Measurements from ENCODE around the gene KRTAP4-7.

DNA sequence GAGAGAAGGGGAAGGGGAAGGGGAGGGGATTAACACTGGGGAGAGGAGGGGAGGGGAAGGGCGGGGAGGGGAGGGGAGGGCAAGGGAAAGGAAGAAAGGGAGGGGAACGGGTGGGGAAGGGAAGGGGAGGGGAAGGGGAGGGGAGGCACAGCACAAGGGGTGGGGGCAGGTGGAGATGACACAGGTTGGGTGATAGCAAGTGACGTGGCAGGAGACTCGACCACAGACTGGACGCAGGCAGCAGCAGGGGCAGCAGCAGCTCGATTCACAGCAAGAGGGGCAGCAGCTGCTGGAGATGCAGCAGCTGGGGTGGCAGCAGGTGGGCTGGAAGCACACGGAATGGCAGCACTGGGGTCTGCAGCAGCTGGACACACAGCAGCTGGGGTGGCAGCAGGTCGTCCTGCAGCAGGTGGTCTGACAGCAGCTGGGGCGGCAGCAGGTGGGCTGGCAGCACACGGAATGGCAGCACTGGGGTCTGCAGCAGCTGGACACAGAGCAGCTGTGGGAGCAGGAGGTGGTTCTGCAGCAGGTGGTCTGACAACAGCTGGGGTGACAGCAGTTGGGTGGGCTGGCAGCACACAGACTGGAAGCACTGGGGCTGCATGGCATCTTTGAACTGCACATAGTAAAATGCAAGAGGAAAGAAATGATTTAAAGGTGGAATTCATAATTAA is 17.8 kb downstream of the KRTAP4-7 start, which contains the start of gene KRTAP4-16:
- TF ChIP-seq CEBPB (IDR thresholded peaks at IDR 0.05) (no peak), TCF12 (IDR thresholded peaks at IDR 0.05; ENCODE audit: low read depth) (no peak), CREB1 (IDR thresholded peaks at IDR 0.05; ENCODE audit: low read depth) (no peak), ZBTB7A (IDR thresholded peaks at IDR 0.05; ENCODE audit: low read depth) (no peak), RAD21 (IDR thresholded peaks at IDR 0.05; ENCODE audit: low read depth) (no peak)

All from Ishikawa (cell line).